HCT116 (cell line): ENCODE results near the gene KHDRBS2. TPM values are rescaled to one million over a fixed set of nuclear protein-coding genes. Genes with fewer than 3 reads are reported as not detected.

Experiments used
- ATAC-seq: fragments of 200-7000 bp; cut with Tn5 transposase; 2 replicates; pipeline ENCODE4 v1.9.1; 2020; ENCODE audit warnings: mild to moderate bottlenecking, moderate library complexity
- BruUV-seq: library from RNA; stranded (reverse); fragments of 400-500 nt; replicated peaks from 2 replicates; lab custom pipeline; 2021; lab: Mats Ljungman, UMichigan
- CTCF ChIA-PET: fragments of 300-600 bp; sonication (Branson Sonifier 250); formaldehyde crosslinking; loops from one replicate; lab custom pipeline; 2021; ENCODE audit warnings: antibody characterized with exemption; lab: Charles Lee
- POLR2A ChIA-PET: fragments of 300-600, 350-600 bp; sonication (Branson Sonifier 250); formaldehyde crosslinking; loops from one replicate; lab custom pipeline; 2021; ENCODE audit warnings: antibody characterized with exemption; lab: Charles Lee
- RAD21 ChIA-PET, 2 experiments: fragments of 300-600 bp; sonication (Branson Sonifier 250); formaldehyde crosslinking; loops; one replicate each; lab custom pipeline; 2023; ENCODE audit warnings: low total read pairs in 2 of 2; ENCODE audit not compliant: uncharacterized antibody in 2 of 2, unreplicated experiment in 2 of 2, low non-redundant PET in 1 of 2; lab: Charles Lee
- DNase-seq: peaks from one replicate; pipeline ENCODE4 v3.0.0-alpha.2; 2010; ENCODE audit warnings: low read depth, low spot score
- H2AFZ ChIP-seq: fragments of 200-600 bp; shearing (Covaris generic), sonication (generic); 2 replicates; pipeline ENCODE4 v1.6.1; 2017; ENCODE audit warnings: low read depth, mixed run types, mixed read lengths, antibody characterized with exemption, low read length; ENCODE audit not compliant: poor library complexity, severe bottlenecking
- H3K27ac ChIP-seq: 2 replicates; pipeline ENCODE4 v1.5.1; 2012; ENCODE audit warnings: low read depth, low read length
- H3K27me3 ChIP-seq: fragments of 200-600 bp; sonication (generic); 2 replicates; pipeline ENCODE4 v1.6.1; 2016; ENCODE audit warnings: mixed run types, low read length, mixed read lengths; ENCODE audit not compliant: insufficient read depth
- H3K36me3 ChIP-seq, 2 experiments: fragments of 200-500 bp in 1 of 2; fragments of 200-600 bp in 1 of 2; sonication (Bioruptor generic) in 1 of 2; sonication (generic) in 1 of 2; 2 replicates each; pipeline versions ENCODE4 v1.5.1 to v1.6.1; 2014 to 2016; ENCODE audit warnings: low read length in 2 of 2, inconsistent platforms in 1 of 2, mixed read lengths in 1 of 2, mixed run types in 1 of 2; ENCODE audit not compliant: insufficient read depth in 2 of 2, control insufficient read depth in 1 of 2
- H3K4me1 ChIP-seq, 2 experiments: fragments of 200-600 bp in 1 of 2; sonication (generic) in 1 of 2; 2 replicates each; pipeline versions ENCODE4 v1.5.1 to v1.6.1; 2012 to 2017; ENCODE audit warnings: low read length in 2 of 2, inconsistent platforms in 1 of 2, mild to moderate bottlenecking in 1 of 2, mixed read lengths in 1 of 2, mixed run types in 1 of 2, moderate library complexity in 1 of 2; ENCODE audit not compliant: insufficient read depth in 2 of 2, control insufficient read depth in 1 of 2
- H3K4me2 ChIP-seq: fragments of 200-600 bp; sonication (generic); 2 replicates; pipeline ENCODE4 v1.6.1; 2017; ENCODE audit warnings: mixed run types, low read length, mixed read lengths
- H3K4me3 ChIP-seq, 2 experiments: fragments of 200-600 bp in 1 of 2; sonication (generic) in 1 of 2; replicated peaks in 1 of 2; 2 replicates each; pipeline ENCODE4 v1.5.1; 2011 to 2016; ENCODE audit warnings: low read length in 2 of 2, control low read depth in 1 of 2, low read depth in 1 of 2, mild to moderate bottlenecking in 1 of 2, mixed read lengths in 1 of 2, mixed run types in 1 of 2
- H3K79me2 ChIP-seq: fragments of 200-600 bp; sonication (generic); 2 replicates; pipeline ENCODE4 v1.6.1; 2017; ENCODE audit warnings: mild to moderate bottlenecking, mixed run types, low read length, moderate library complexity, mixed read lengths; ENCODE audit not compliant: insufficient read depth
- H3K9ac ChIP-seq: fragments of 200-600 bp; sonication (generic); 2 replicates; pipeline ENCODE4 v1.6.1; 2016; ENCODE audit warnings: low read length, mixed read lengths
- H3K9me2 ChIP-seq: fragments of 200-600 bp; sonication (generic), shearing (Covaris generic); 2 replicates; pipeline ENCODE4 v1.6.1; 2017; ENCODE audit warnings: mixed run types, mild to moderate bottlenecking, moderate library complexity; ENCODE audit not compliant: insufficient read depth
- H3K9me3 ChIP-seq, 2 experiments: fragments of 200-500 bp in 1 of 2; fragments of 200-600 bp in 1 of 2; sonication (Bioruptor generic) in 1 of 2; sonication (generic) in 1 of 2; 2 replicates each; pipeline ENCODE4 v1.6.1; 2014 to 2017; ENCODE audit warnings: low read length in 2 of 2, mixed read lengths in 2 of 2, inconsistent platforms in 1 of 2, low read depth in 1 of 2, mild to moderate bottlenecking in 1 of 2, mixed run types in 1 of 2, moderate library complexity in 1 of 2; ENCODE audit not compliant: control insufficient read depth in 1 of 2, insufficient read depth in 1 of 2
- H4K20me1 ChIP-seq: fragments of 200-600 bp; sonication (generic), shearing (Covaris generic); 2 replicates; pipeline ENCODE4 v1.6.1; 2017; ENCODE audit warnings: mixed run types, mild to moderate bottlenecking, moderate library complexity; ENCODE audit not compliant: insufficient read depth
- ATF3 ChIP-seq: IDR thresholded peaks from 2 replicates; pipeline ENCODE4 v1.6.1; 2012
- ELF1 ChIP-seq: IDR thresholded peaks from 2 replicates; pipeline ENCODE4 v1.6.1; 2012; ENCODE audit warnings: low read depth, borderline replicate concordance
- EZH2phosphoT487 ChIP-seq: fragments of 200-600 bp; IDR thresholded peaks from 2 replicates; pipeline ENCODE4 v1.6.1; 2018; ENCODE audit warnings: antibody characterized with exemption, borderline replicate concordance
- FOSL1 ChIP-seq: IDR thresholded peaks from 2 replicates; pipeline ENCODE4 v1.6.1; 2012; ENCODE audit warnings: low read depth
- MAX ChIP-seq: IDR thresholded peaks from 2 replicates; pipeline ENCODE4 v1.6.1; 2012
- POLR2AphosphoS5 ChIP-seq: IDR thresholded peaks from 2 replicates; pipeline ENCODE4 v1.6.1; 2011; ENCODE audit warnings: mild to moderate bottlenecking, low read depth, low read length, moderate library complexity
- RAD21 ChIP-seq: IDR thresholded peaks from 2 replicates; pipeline ENCODE4 v1.6.1; 2012; ENCODE audit warnings: low read depth, mild to moderate bottlenecking
- SIN3A ChIP-seq: IDR thresholded peaks from 2 replicates; pipeline ENCODE4 v1.6.1; 2012; ENCODE audit warnings: low read depth
- SP1 ChIP-seq: IDR thresholded peaks from 2 replicates; pipeline ENCODE4 v1.6.1; 2012; ENCODE audit warnings: low read depth
- TCF7L2 ChIP-seq: IDR thresholded peaks from 2 replicates; pipeline ENCODE4 v1.7.0; 2011; ENCODE audit warnings: borderline replicate concordance, inconsistent platforms; ENCODE audit not compliant: insufficient read depth, insufficient read length; ENCODE audit errors: extremely low read depth
- YY1 ChIP-seq: IDR thresholded peaks from 2 replicates; pipeline ENCODE4 v1.6.1; 2011; ENCODE audit warnings: low read length, low read depth, moderate library complexity, mild to moderate bottlenecking; ENCODE audit not compliant: insufficient replicate concordance; ENCODE audit errors: extremely low read depth
- ZBTB33 ChIP-seq: IDR thresholded peaks from 2 replicates; pipeline ENCODE4 v1.6.1; 2011; ENCODE audit warnings: mild to moderate bottlenecking, low read length, moderate library complexity; ENCODE audit not compliant: insufficient replicate concordance; ENCODE audit errors: extremely low read depth
- ZNF274 ChIP-seq: fragments of 200-500 bp; sonication (Bioruptor generic); IDR thresholded peaks from 2 replicates; pipeline ENCODE4 v1.6.1; 2014; ENCODE audit warnings: mild to moderate bottlenecking, low read depth, low read length, inconsistent platforms
- intact Hi-C: fragments of 100-400 bp; cut with micrococcal nuclease; formaldehyde crosslinking; loops from 2 replicates; pipeline ENCODE4 v1.10.0; 2022
- total RNA-seq: library from RNA; stranded (reverse); gene quantifications from one replicate; pipeline ENCODE4 v1.2.1, GENCODE V29; 2021; ENCODE audit not compliant: unreplicated experiment

The KHDRBS2 gene
- total RNA-seq, 1 experiment from 2014 or later: not detected

- no peak for TF ChIP-seq TCF7L2
- no peak for TF ChIP-seq EZH2phosphoT487
- no peak for TF ChIP-seq POLR2AphosphoS5
- TF ChIP-seq, all 23 proteins: peak for 0
These were observed 534.0 kb downstream of the KHDRBS2 start (continued) for GRCh38 chr6:61751986-61752385.

GRCh38 chr6:61745994-61746393 is 540.0 kb downstream of the KHDRBS2 start:
- H3K4me3 ChIP-seq: no peak overlapping the region
- ATAC-seq: no peak
- intact Hi-C loops: no loop called here
- CTCF ChIA-PET: no interaction called here
- H3K27ac ChIP-seq: no peak overlapping the region
- DNase-seq: no peak
- H3K36me3 ChIP-seq: no peaks in the 10 kb centered on the region
- no peaks in the 10 kb centered on the region for H3K4me1 ChIP-seq
- TF ChIP-seq RAD21: no peak
- BruUV-seq: no TSS peak
- RAD21 ChIA-PET: no interaction called here
- H3K9me3 ChIP-seq: peaks cover 3 to 18% of the 10 kb centered on the region in 2 experiments; a peak in 2 of 4 replicates
- H3K27me3 ChIP-seq: no peaks in the 10 kb centered on the region
- no peaks in the 10 kb centered on the region for H3K9me2 ChIP-seq
- no peaks in the 10 kb centered on the region for H4K20me1 ChIP-seq
- no peaks in the 10 kb centered on the region for H3K79me2 ChIP-seq
- H2AFZ ChIP-seq: no peak overlapping the region
- no peak overlapping the region for H3K4me2 ChIP-seq
- POLR2A ChIA-PET: no interaction called here
- no peak overlapping the region for H3K9ac ChIP-seq

- ATAC-seq (no peak), DNase-seq (no peak)
- CTCF ChIA-PET: no interaction called here
These were observed 574.2 kb downstream of the KHDRBS2 start for GRCh38 chr6:61711849-61712248.

More at GRCh38 chr6:61711849-61712248, 574.2 kb downstream of the KHDRBS2 start:
- Histone ChIP-seq H3K4me3 (no peak overlapping the region), H3K4me2 (no peak overlapping the region), H3K4me1 (no peaks in the 10 kb centered on the region), H3K9me2 (no peaks in the 10 kb centered on the region), H4K20me1 (no peaks in the 10 kb centered on the region), H2AFZ (no peak overlapping the region), H3K79me2 (no peaks in the 10 kb centered on the region), H3K9me3 (peaks cover 14 to 15% of the 10 kb centered on the region in 2 experiments; a peak in 2 of 4 replicates), H3K27ac (no peak overlapping the region), H3K9ac (no peak overlapping the region), H3K27me3 (no peaks in the 10 kb centered on the region), H3K36me3 (no peaks in the 10 kb centered on the region)
- POLR2A ChIA-PET: no interaction called here
- RAD21 ChIA-PET: no interaction called here
- BruUV-seq: no TSS peak
- intact Hi-C loops: no loop called here
- no peak for TF ChIP-seq ATF3
- TF ChIP-seq FOSL1: no peak
- TF ChIP-seq MAX: no peak
- no peak for TF ChIP-seq ZNF274
- no peak for TF ChIP-seq YY1
- TF ChIP-seq SIN3A: no peak
- no peak for TF ChIP-seq SP1
- no peak for TF ChIP-seq ZBTB33
- TF ChIP-seq POLR2AphosphoS5: no peak
- no peak for TF ChIP-seq EZH2phosphoT487
- no peak for TF ChIP-seq TCF7L2
- no peak for TF ChIP-seq ELF1
